GM19193 (cell line): ENCODE measurements around the gene PSRC1.

ENCODE experiments used
- POLR2A ChIP-seq: IDR thresholded peaks from 4 replicates; pipeline ENCODE4 v1.6.1; 2011; ENCODE audit not compliant: insufficient read depth, insufficient read length; ENCODE audit errors: extremely low read depth

PSRC1 gene

GRCh38 chr1:109268431-109269211, 14.3 kb downstream of the PSRC1 start:
- no peak for TF ChIP-seq POLR2A

GRCh38 chr1:109267743-109268300, 15.1 kb downstream of the PSRC1 start:
- no peak for TF ChIP-seq POLR2A

DNA sequence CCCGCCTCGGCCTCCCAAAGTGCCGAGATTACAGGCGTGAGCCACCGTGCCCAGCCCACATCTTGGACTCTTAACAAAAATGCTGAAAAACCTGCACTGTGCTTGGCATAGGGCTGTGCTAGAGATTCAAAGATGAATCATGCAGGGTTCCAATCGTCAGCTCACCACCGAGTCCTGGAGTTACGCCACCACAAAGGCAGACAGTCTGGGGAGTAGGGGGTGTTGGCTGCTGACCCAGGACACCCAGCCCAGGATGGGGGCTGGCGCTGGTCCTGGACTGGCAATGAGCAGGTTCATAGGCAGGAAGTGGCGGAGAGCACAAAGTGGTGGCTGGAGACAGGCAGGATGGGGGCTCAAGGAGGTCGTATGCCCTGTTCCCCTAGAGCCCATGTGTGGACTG, 16.0 kb downstream of the PSRC1 start:
- TF ChIP-seq POLR2A: no peak

DNA sequence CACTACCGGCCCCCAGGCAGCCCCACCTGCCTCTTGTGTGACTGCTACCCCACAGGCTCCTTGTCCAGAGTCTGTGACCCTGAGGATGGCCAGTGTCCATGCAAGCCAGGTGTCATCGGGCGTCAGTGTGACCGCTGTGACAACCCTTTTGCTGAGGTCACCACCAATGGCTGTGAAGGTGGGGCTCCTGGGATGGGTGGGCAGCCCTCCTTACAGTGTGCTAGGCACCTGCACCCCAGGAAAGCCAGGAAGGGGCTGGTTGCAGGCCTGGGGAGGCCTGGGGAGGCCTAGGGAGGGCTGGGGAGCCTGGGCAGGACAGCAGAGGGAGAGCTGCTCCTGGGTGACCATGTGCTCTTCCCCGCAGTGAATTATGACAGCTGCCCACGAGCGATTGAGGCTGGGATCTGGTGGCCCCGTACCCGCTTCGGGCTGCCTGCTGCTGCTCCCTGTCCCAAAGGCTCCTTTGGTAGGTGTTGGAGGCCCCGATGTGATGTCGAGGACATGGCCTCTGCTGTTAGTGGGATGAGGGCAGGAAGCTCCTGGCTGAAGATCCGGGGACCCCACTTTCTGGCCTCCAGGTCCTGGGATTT, 17.1 kb downstream of the PSRC1 start:
- no peak for TF ChIP-seq POLR2A

GRCh38 chr1:109265016-109265415, 17.9 kb downstream of the PSRC1 start:
- no peak for TF ChIP-seq POLR2A

DNA sequence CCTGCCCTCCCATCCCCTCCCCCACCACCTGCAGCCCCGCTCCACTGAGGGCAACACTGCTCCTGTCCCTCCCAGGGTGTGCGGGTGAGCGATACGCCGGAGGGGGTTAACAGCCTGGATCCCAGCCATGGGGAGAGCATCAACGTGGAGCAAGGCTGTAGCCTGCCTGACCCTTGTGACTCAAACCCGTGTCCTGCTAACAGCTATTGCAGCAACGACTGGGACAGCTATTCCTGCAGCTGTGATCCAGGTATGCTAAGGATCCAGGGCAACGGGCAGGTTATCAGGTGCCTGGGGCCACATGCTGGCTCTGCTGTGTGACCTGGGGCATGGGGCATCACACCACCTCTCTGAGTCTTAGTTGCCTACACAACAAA, 18.6 kb downstream of the PSRC1 start:
- TF ChIP-seq POLR2A: no peak

- TF ChIP-seq POLR2A: no peak
Observed at GRCh38 chr1:109263597-109264378, 19.2 kb downstream of the PSRC1 start.

DNA sequence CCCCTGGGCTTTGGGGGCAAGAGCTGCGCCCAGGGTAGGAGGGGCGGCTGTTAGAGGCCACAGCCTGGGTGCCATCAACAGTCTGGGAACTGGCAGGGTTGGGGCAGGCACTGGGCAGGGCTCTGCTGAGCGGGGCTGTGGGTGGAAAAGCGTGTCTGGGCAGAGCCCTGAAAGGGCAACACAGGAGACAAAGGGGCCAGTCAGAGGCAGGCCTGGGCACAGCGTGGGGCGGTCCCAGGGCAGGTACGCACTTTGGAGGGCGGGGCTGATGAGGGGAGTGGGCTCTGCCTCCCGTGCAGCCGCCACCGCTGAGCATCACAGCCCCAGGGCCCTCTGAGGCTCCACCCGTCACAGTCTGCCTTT, 19.7 kb downstream of the PSRC1 start:
- TF ChIP-seq POLR2A: no peak

- TF ChIP-seq POLR2A: no peak
Observed at GRCh38 chr1:109262231-109263055, 20.5 kb downstream of the PSRC1 start.

DNA sequence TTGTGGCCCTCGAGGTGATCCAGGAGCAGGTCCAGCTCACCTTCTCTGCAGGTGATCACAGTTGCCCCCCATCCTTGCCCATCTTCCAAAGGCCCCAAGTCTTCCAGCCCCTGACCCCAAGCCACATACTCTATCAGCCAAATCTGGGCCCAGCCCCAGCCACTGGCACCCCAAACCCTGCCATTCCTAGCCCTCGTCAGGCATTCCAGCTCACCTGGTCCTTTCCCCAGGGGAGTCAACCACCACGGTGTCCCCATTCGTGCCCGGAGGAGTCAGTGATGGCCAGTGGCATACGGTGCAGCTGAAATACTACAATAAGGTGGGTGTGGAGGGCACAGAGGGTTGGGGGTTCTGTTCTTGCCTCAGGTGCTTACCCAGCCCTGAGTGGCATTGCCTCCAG, 21.4 kb downstream of the PSRC1 start:
- no peak for TF ChIP-seq POLR2A

- TF ChIP-seq POLR2A: no peak
Observed at GRCh38 chr1:109261006-109261405, 21.9 kb downstream of the PSRC1 start.

GRCh38 chr1:109259674-109260557, 23.0 kb downstream of the PSRC1 start:
- TF ChIP-seq POLR2A: no peak

DNA sequence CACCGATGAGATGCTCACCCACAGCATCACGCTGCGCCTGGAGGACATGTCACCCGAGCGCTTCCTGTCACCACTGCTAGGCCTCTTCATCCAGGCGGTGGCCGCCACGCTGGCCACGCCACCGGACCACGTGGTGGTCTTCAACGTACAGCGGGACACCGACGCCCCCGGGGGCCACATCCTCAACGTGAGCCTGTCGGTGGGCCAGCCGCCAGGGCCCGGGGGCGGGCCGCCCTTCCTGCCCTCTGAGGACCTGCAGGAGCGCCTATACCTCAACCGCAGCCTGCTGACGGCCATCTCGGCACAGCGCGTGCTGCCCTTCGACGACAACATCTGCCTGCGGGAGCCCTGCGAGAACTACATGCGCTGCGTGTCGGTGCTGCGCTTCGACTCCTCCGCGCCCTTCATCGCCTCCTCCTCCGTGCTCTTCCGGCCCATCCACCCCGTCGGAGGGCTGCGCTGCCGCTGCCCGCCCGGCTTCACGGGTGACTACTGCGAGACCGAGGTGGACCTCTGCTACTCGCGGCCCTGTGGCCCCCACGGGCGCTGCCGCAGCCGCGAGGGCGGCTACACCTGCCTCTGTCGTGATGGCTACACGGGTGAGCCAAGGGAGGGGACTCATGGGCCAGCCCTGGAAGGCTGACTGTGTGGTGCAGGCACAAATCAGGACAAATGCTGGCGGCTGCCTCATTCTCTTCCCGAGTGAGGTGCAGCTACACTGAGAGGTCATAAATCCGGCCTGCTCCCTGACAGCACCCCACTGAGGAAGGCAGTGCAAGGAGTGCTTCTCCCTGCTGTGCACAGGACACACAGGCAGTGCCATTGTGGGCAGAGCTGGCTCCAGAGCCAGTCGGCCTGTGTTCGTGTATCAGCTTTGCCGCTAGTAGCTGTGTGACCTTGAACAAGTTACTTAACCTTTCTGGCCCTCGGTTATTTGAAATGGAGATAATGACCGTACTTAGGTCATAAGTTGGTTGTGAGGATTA, 24.2 kb downstream of the PSRC1 start:
- TF ChIP-seq POLR2A: no peak

GRCh38 chr1:109257682-109258421, 25.1 kb downstream of the PSRC1 start:
- no peak for TF ChIP-seq POLR2A
